GM10266 (cell line): ENCODE measurements around the gene RSRC2.

Source experiments
- DNase-seq: peaks from one replicate; pipeline ENCODE4 v3.0.0; 2012; ENCODE audit errors: extremely low spot score
- TF ChIP-seq, protein P1 (sequence below): IDR thresholded peaks from 2 replicates; pipeline ENCODE4 v1.5.1; 2012; ENCODE audit warnings: mild to moderate bottlenecking, low read depth; ENCODE audit not compliant: control insufficient read depth, insufficient read depth; ENCODE audit errors: missing control alignments

The RSRC2 gene

DNA sequence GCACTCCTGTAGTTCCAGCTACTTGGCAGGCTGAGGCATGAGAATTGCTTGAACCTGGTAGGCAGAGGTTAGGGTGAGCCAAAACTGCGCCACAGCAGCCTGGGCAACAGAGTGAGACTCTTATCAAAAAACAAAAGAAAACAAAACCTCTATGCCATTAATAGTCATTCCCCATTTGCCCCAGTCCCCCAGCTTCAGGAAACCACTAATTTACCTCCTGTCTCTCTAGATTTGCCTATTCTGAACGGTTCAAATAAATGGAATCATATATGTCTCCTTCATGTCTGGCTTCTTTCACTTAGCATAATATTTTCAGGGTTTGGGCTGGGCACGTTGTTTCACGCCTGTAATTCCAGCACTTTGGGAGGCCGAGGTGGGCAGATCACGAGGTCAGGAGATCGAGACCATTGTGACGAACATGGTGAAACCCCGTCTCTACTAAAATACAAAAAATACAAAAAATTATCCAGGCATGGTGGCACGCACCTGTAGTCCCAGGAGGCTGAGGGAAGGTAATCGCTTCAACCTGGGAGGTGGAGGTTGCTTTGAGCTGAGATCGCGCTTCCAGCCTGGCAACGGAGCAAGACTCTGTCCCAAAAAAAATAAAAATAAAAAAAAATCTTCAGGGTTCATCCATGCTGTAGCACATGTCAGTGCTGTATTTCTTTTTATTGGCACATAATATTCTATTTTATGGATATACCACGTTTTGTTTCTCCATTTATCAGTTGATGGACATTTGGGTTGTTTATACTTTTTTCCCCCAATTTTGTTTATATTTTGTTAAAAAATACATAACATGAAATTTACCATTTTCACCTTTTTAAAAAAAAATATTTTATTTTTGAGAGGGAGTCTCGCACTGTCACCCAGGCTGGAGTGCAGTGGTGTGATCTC is 32.3 kb upstream of the RSRC2 start:
- no peak for DNase-seq
- TF ChIP-seq, protein P1, sequence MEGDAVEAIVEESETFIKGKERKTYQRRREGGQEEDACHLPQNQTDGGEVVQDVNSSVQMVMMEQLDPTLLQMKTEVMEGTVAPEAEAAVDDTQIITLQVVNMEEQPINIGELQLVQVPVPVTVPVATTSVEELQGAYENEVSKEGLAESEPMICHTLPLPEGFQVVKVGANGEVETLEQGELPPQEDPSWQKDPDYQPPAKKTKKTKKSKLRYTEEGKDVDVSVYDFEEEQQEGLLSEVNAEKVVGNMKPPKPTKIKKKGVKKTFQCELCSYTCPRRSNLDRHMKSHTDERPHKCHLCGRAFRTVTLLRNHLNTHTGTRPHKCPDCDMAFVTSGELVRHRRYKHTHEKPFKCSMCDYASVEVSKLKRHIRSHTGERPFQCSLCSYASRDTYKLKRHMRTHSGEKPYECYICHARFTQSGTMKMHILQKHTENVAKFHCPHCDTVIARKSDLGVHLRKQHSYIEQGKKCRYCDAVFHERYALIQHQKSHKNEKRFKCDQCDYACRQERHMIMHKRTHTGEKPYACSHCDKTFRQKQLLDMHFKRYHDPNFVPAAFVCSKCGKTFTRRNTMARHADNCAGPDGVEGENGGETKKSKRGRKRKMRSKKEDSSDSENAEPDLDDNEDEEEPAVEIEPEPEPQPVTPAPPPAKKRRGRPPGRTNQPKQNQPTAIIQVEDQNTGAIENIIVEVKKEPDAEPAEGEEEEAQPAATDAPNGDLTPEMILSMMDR: no peak

DNA sequence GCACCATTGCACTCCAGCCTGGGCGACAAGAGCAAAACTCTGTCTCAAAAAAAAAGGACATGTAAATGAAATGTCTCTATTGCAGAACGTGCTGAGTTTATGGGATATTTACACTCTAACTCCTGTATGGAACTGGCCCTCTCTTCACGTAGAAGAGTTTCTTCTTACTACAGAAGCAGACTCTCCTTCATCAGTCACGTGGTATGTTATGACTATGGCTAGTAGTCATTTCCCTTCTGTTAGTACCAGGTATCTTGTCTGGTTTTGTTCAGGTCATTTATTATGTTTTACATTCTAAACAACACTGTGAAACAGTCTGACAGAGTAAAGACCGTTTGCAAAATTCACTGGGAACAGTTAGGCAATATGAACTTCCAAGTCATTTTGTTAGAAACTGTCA is 20.6 kb upstream of the RSRC2 start:
- DNase-seq: no peak
- TF ChIP-seq, protein P1: no peak

DNA sequence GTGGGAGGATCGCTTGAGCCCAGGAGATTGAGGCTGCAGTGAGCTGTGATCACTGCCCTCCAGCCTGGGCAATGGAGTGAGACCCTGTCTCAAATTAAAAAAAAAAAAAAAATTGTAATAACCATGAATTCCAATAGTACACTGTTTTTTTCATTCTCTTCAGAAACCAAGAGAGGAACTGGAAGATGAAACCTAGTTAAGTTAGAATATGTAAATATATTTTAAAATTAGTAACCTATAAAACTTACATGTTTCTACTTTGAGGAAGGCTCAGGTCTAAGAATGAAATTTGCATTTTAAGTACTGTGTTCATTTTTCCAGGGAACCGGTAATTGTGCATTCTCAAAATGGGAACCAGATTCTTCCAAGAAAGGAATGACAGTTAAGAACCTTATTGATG is 19.1 kb upstream of the RSRC2 start:
- no peak for DNase-seq
- TF ChIP-seq, protein P1: no peak

DNA sequence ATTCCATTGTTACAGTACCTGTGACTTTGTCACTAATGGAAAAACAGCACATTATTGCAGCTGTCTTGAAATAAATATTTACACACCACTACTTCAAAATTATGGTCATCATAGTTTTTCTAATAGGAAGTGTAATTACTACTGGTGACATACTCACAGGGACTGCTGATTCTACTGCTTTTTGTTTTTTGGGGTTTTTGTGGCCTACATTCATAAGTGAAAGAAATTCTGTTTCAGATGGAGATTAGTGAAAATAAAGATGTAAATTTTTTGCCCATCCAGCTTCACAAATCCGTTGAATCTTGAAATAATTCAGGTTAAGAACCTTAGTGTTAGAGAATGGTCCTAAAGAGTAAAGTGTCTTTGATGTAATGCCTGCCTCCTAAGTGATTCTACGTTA is 17.8 kb upstream of the RSRC2 start:
- TF ChIP-seq, protein P1: no peak
- peak; percentile 7 for DNase-seq

DNA sequence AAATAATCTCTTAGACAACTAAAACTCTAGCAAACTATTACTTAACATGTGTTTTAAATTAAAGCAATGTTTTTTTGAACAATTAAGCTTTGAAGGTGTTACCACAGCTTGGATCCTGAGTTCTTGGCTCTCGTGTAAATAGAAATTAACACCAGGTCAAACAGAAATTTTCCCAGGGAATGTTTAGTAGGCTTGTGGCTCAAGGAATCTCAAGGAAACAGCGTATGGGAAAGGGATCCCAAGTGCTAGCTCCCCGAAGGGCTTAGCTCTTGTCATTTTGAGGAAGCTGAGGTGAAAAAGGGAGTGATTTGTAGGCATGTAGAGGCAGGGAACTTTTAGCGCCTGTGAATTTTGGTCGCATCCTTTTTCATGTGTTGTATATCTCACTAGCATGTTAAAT is 11.8 kb upstream of the RSRC2 start:
- no peak for DNase-seq
- TF ChIP-seq, protein P1: no peak

- TF ChIP-seq, protein P1: no peak
- no peak for DNase-seq
Observed at GRCh38 chr12:122537021-122537420, 10.3 kb upstream of the RSRC2 start.

DNA sequence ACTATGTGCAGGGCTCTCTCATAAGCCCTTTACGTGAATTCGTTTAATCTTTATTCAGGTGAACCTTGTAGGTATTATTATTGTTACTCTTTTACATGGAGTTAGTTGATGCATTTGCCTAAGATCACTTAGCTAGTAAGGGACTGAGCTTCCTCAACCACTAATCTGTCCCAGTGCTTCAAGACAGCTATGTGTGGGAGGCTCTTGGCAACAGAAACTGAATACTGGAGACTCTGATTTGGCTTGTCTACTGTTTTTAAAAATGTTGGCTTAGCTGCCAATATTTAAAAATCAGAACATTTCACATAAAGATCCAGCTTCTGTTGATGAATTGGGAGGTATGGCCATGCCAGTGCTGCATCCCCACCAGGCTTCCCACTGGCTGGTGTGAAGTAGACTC is 7.1 kb upstream of the RSRC2 start:
- TF ChIP-seq, protein P1: no peak
- DNase-seq: no peak
